Effector CD4-positive, alpha-beta T cell (primary cell): ENCODE measurements around the gene VAPA.

Experiments
- DNase-seq: peaks from one replicate; pipeline ENCODE4 v3.0.0-alpha.2; 2020

VAPA gene

DNA sequence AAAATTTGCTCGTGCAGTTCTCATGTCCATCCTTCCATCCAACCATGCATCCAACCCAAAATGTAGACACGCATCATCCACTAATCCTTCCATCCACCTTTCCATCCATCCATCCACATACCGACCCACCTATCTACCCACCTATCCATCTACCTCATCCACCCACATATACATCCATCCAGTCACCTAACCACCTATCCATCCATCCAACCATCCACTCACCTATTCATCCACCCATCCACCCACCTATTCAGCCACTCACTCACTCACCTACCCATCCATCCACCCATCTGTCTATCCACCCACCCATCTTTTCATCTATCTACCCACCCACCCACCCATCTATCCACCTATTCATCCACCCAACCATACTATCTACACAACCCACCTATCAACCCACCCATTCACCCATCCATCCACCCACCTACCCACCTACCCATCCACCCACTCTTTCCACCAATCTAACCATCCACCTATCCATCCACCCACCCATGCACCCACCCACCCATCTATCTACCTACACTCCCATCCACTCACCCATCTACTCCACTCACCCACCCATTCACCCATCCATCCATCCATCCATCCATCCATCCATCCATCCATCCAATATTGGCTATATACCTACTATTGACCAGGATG lies 94.3 kb downstream of the VAPA start:
- DNase-seq = no peak
